ENCODE measurements around the gene PSMD11. TPM values are rescaled to one million over a fixed set of nuclear protein-coding genes. Genes with fewer than 3 reads are reported as not detected.

PSMD11 gene
- total and polyA plus RNA-seq, 2 donors (not counting 3 experiments of a cell fraction or from before 2014, with no cell fraction given) = 59.4 to 153 TPM

GRCh38 chr17:32494621-32495358 lies 50.5 kb downstream of the PSMD11 start:
- H3K36me3 ChIP-seq (ENCODE audit: control insufficient read depth in 2 of 2, extremely low read depth in 1 of 2, insufficient read depth in 2 of 2, low read length in 2 of 2) = no peaks in the 10 kb centered on the region
- FAIRE-seq = no peak
- H3K9ac ChIP-seq (replicated peaks; ENCODE audit: extremely low read depth, insufficient read depth, low read length) = no peak overlapping the region
- no peaks in the 10 kb centered on the region for H4K20me1 ChIP-seq (replicated peaks; ENCODE audit: control insufficient read depth, extremely low read depth, insufficient read depth, low read length)
- DNase-seq (ENCODE audit: low read depth, low spot score) = no peak
- no peak for TF ChIP-seq EZH2 (IDR thresholded peaks at IDR 0.05; ENCODE audit: borderline replicate concordance, low read depth, low read length, severe bottlenecking)
- TF ChIP-seq, protein P1, sequence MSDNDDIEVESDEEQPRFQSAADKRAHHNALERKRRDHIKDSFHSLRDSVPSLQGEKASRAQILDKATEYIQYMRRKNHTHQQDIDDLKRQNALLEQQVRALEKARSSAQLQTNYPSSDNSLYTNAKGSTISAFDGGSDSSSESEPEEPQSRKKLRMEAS (IDR thresholded peaks at IDR 0.05; ENCODE audit: insufficient read depth, insufficient read length) = no peak
- TF ChIP-seq JUN (IDR thresholded peaks at IDR 0.05; ENCODE audit: borderline replicate concordance, insufficient read depth, insufficient read length, low read depth) = no peak
- TF ChIP-seq MYC (IDR thresholded peaks at IDR 0.05; ENCODE audit: low read depth, low read length) = no peak
- TF ChIP-seq GATA2 (IDR thresholded peaks at IDR 0.05; ENCODE audit: insufficient read depth, insufficient read length, low read depth, low read length) = no peak
- TF ChIP-seq POLR2AphosphoS5 (IDR thresholded peaks at IDR 0.05; ENCODE audit: insufficient read depth, low read depth, low read length) = no peak
- no peak for TF ChIP-seq FOS (IDR thresholded peaks at IDR 0.05; ENCODE audit: borderline replicate concordance, insufficient read depth, low read length)
- TF ChIP-seq POLR2A (IDR thresholded peaks at IDR 0.05; ENCODE audit: low read depth, low read length) = no peak
- TF ChIP-seq, protein P2, sequence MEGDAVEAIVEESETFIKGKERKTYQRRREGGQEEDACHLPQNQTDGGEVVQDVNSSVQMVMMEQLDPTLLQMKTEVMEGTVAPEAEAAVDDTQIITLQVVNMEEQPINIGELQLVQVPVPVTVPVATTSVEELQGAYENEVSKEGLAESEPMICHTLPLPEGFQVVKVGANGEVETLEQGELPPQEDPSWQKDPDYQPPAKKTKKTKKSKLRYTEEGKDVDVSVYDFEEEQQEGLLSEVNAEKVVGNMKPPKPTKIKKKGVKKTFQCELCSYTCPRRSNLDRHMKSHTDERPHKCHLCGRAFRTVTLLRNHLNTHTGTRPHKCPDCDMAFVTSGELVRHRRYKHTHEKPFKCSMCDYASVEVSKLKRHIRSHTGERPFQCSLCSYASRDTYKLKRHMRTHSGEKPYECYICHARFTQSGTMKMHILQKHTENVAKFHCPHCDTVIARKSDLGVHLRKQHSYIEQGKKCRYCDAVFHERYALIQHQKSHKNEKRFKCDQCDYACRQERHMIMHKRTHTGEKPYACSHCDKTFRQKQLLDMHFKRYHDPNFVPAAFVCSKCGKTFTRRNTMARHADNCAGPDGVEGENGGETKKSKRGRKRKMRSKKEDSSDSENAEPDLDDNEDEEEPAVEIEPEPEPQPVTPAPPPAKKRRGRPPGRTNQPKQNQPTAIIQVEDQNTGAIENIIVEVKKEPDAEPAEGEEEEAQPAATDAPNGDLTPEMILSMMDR (IDR thresholded peaks at IDR 0.05; ENCODE audit: extremely low read depth in 1 of 2, insufficient read depth in 1 of 2, low read depth in 1 of 2, low read length in 2 of 2) = no peak
- H3K4me3 ChIP-seq (replicated peaks in 1 of 3; ENCODE audit: insufficient read depth in 1 of 3, low read depth in 1 of 3, low read length in 3 of 3) = no peak overlapping the region
- H3K4me1 ChIP-seq (ENCODE audit: control insufficient read depth, extremely low read depth, insufficient read depth, low read length) = no peaks in the 10 kb centered on the region
- no peak overlapping the region for H3K4me2 ChIP-seq (ENCODE audit: insufficient read depth, low read length)
- dilution Hi-C loops (cut with MboI; ENCODE audit: extremely low pct_ligation_motif_present, low sequenced_read_pairs) (no loop called here), intact Hi-C loops (cut with micrococcal nuclease) (no loop called here)
- H2AFZ ChIP-seq (ENCODE audit: low read depth, low read length) = no peak overlapping the region
- no peaks in the 10 kb centered on the region for H3K9me3 ChIP-seq (replicated peaks; ENCODE audit: control insufficient read depth, insufficient read depth, low read length)
- no peaks in the 10 kb centered on the region for H3K79me2 ChIP-seq (ENCODE audit: control insufficient read depth, insufficient read depth, low read length)
- CTCF ChIA-PET = interaction anchor here (1.0 to 1.5 kb wide), 4 partner anchors 11 to 1256 kb away, joined by 3 to 4 read pairs (median 3); no protein-coding TSS in a partner anchor
- no TSS peak for BruUV-seq (replicated peaks)
- H3K27me3 ChIP-seq (ENCODE audit: control insufficient read depth in 2 of 2, insufficient read depth in 2 of 2, low read length in 2 of 2) = no peaks in the 10 kb centered on the region
- no peaks in the 10 kb centered on the region for H3K9me1 ChIP-seq (replicated peaks; ENCODE audit: control insufficient read depth, extremely low read depth, insufficient read depth, low read length)
- POLR2A ChIA-PET = no interaction called here
- no peak overlapping the region for H3K27ac ChIP-seq (ENCODE audit: insufficient read depth, low read depth, low read length)
